ENCODE measurements around the gene ASB3.
"Not testable (repeated sequence)": the region's sequence is repeated elsewhere in the genome, so short reads cannot be mapped to it uniquely, and the experiment has no call there.

The ASB3 gene

GRCh38 chr2:53668624-53669026, 118.1 kb downstream of the ASB3 start:
- Histone ChIP-seq H3K27ac (ENCODE audit: insufficient read depth, low read depth, low read length, poor library complexity, severe bottlenecking) (no peak overlapping the region), H3K4me3 (ENCODE audit: insufficient read depth, low read depth, low read length) (no peak overlapping the region), H3K36me3 (ENCODE audit: control insufficient read depth, insufficient read depth, low read length) (no peaks in the 10 kb centered on the region), H3K27me3 (ENCODE audit: control insufficient read depth, insufficient read depth, low read length, poor library complexity, severe bottlenecking) (no peaks in the 10 kb centered on the region), H3K9me3 (ENCODE audit: control insufficient read depth, low read length) (no peaks in the 10 kb centered on the region), H3K4me1 (ENCODE audit: control insufficient read depth, insufficient read depth, low read length) (no peaks in the 10 kb centered on the region)
- WGBS, 2 experiments: 91 to 96% methylated on average over 3 of the region's 3 CpGs

- WGBS, 2 experiments: 84 to 87% methylated on average over 3 to 5 of the region's 5 CpGs
- H3K4me1 ChIP-seq (ENCODE audit: control insufficient read depth, insufficient read depth, low read length); H3K9me3 ChIP-seq (ENCODE audit: control insufficient read depth, low read length); H3K4me3 ChIP-seq (ENCODE audit: insufficient read depth, low read depth, low read length); H3K27ac ChIP-seq (ENCODE audit: insufficient read depth, low read depth, low read length, poor library complexity, severe bottlenecking); H3K27me3 ChIP-seq (ENCODE audit: control insufficient read depth, insufficient read depth, low read length, poor library complexity, severe bottlenecking); H3K36me3 ChIP-seq (ENCODE audit: control insufficient read depth, insufficient read depth, low read length): not testable (repeated sequence)
These were observed 119.6 kb downstream of the ASB3 start for GRCh38 chr2:53667130-53667529.

GRCh38 chr2:53660886-53661285, 125.9 kb downstream of the ASB3 start:
- 98 to 100% methylated on average over 2 of the region's 2 CpGs for WGBS, 2 experiments
- Histone ChIP-seq H3K9me3 (ENCODE audit: control insufficient read depth, low read length) (no peaks in the 10 kb centered on the region), H3K27ac (ENCODE audit: insufficient read depth, low read depth, low read length, poor library complexity, severe bottlenecking) (no peak overlapping the region), H3K27me3 (ENCODE audit: control insufficient read depth, insufficient read depth, low read length, poor library complexity, severe bottlenecking) (no peaks in the 10 kb centered on the region), H3K4me3 (ENCODE audit: insufficient read depth, low read depth, low read length) (no peak overlapping the region), H3K36me3 (ENCODE audit: control insufficient read depth, insufficient read depth, low read length) (no peaks in the 10 kb centered on the region), H3K4me1 (ENCODE audit: control insufficient read depth, insufficient read depth, low read length) (no peaks in the 10 kb centered on the region)

- H3K9me3 ChIP-seq (ENCODE audit: control insufficient read depth, low read length): not testable (repeated sequence)
These were observed 128.3 kb downstream of the ASB3 start for GRCh38 chr2:53658474-53658873.

GRCh38 chr2:53655256-53655655, 131.5 kb downstream of the ASB3 start:
- Histone ChIP-seq H3K9me3 (ENCODE audit: control insufficient read depth, low read length) (no peaks in the 10 kb centered on the region), H3K27ac (ENCODE audit: insufficient read depth, low read depth, low read length, poor library complexity, severe bottlenecking) (no peak overlapping the region), H3K4me1 (ENCODE audit: control insufficient read depth, insufficient read depth, low read length) (no peaks in the 10 kb centered on the region), H3K4me3 (ENCODE audit: insufficient read depth, low read depth, low read length) (no peak overlapping the region), H3K27me3 (ENCODE audit: control insufficient read depth, insufficient read depth, low read length, poor library complexity, severe bottlenecking) (no peaks in the 10 kb centered on the region), H3K36me3 (ENCODE audit: control insufficient read depth, insufficient read depth, low read length) (no peaks in the 10 kb centered on the region)
- no CpG with 5 or more reads among the region's 1 CpG for WGBS, 2 experiments

More at GRCh38 chr2:53658474-53658873, 128.3 kb downstream of the ASB3 start:
- H3K36me3 ChIP-seq (ENCODE audit: control insufficient read depth, insufficient read depth, low read length); H3K27ac ChIP-seq (ENCODE audit: insufficient read depth, low read depth, low read length, poor library complexity, severe bottlenecking); H3K27me3 ChIP-seq (ENCODE audit: control insufficient read depth, insufficient read depth, low read length, poor library complexity, severe bottlenecking); H3K4me1 ChIP-seq (ENCODE audit: control insufficient read depth, insufficient read depth, low read length); H3K4me3 ChIP-seq (ENCODE audit: insufficient read depth, low read depth, low read length): not testable (repeated sequence)
- 81 to 85% methylated on average over 4 of the region's 4 CpGs for WGBS, 2 experiments

GRCh38 chr2:53654396-53654795, 132.4 kb downstream of the ASB3 start:
- no peak overlapping the region for H3K4me3 ChIP-seq (ENCODE audit: insufficient read depth, low read depth, low read length)
- no peak overlapping the region for H3K27ac ChIP-seq (ENCODE audit: insufficient read depth, low read depth, low read length, poor library complexity, severe bottlenecking)
- H3K4me1 ChIP-seq (ENCODE audit: control insufficient read depth, insufficient read depth, low read length): no peaks in the 10 kb centered on the region
- H3K36me3 ChIP-seq (ENCODE audit: control insufficient read depth, insufficient read depth, low read length): no peaks in the 10 kb centered on the region
- no peaks in the 10 kb centered on the region for H3K9me3 ChIP-seq (ENCODE audit: control insufficient read depth, low read length)
- no peaks in the 10 kb centered on the region for H3K27me3 ChIP-seq (ENCODE audit: control insufficient read depth, insufficient read depth, low read length, poor library complexity, severe bottlenecking)

- no peaks in the 10 kb centered on the region for H3K4me1 ChIP-seq (ENCODE audit: control insufficient read depth, insufficient read depth, low read length)
- no peaks in the 10 kb centered on the region for H3K36me3 ChIP-seq (ENCODE audit: control insufficient read depth, insufficient read depth, low read length)
- no peaks in the 10 kb centered on the region for H3K9me3 ChIP-seq (ENCODE audit: control insufficient read depth, low read length)
- H3K4me3 ChIP-seq (ENCODE audit: insufficient read depth, low read depth, low read length): no peak overlapping the region
- WGBS, 2 experiments: 95 to 100% methylated on average over 2 of the region's 2 CpGs
- H3K27ac ChIP-seq (ENCODE audit: insufficient read depth, low read depth, low read length, poor library complexity, severe bottlenecking): no peak overlapping the region
- no peaks in the 10 kb centered on the region for H3K27me3 ChIP-seq (ENCODE audit: control insufficient read depth, insufficient read depth, low read length, poor library complexity, severe bottlenecking)
These were observed 134.6 kb downstream of the ASB3 start for GRCh38 chr2:53652131-53652530.

- WGBS, 2 experiments: 89 to 95% methylated on average over 2 of the region's 2 CpGs
- Histone ChIP-seq H3K4me1 (ENCODE audit: control insufficient read depth, insufficient read depth, low read length) (peaks cover under 1% of the 10 kb centered on the region), H3K27me3 (ENCODE audit: control insufficient read depth, insufficient read depth, low read length, poor library complexity, severe bottlenecking) (no peaks in the 10 kb centered on the region), H3K9me3 (ENCODE audit: control insufficient read depth, low read length) (no peaks in the 10 kb centered on the region), H3K36me3 (ENCODE audit: control insufficient read depth, insufficient read depth, low read length) (no peaks in the 10 kb centered on the region), H3K4me3 (ENCODE audit: insufficient read depth, low read depth, low read length) (no peak overlapping the region), H3K27ac (ENCODE audit: insufficient read depth, low read depth, low read length, poor library complexity, severe bottlenecking) (no peak overlapping the region)
These were observed 140.0 kb downstream of the ASB3 start for GRCh38 chr2:53646788-53647187.

- H3K4me1 ChIP-seq (ENCODE audit: control insufficient read depth, insufficient read depth, low read length): peaks cover 4% of the 10 kb centered on the region
- H3K9me3 ChIP-seq (ENCODE audit: control insufficient read depth, low read length): no peaks in the 10 kb centered on the region
- WGBS, 2 experiments: 44 to 46% methylated on average over 7 of the region's 7 CpGs
- H3K27ac ChIP-seq (ENCODE audit: insufficient read depth, low read depth, low read length, poor library complexity, severe bottlenecking): no peak overlapping the region
- H3K4me3 ChIP-seq (ENCODE audit: insufficient read depth, low read depth, low read length): no peak overlapping the region
- H3K27me3 ChIP-seq (ENCODE audit: control insufficient read depth, insufficient read depth, low read length, poor library complexity, severe bottlenecking): no peaks in the 10 kb centered on the region
- H3K36me3 ChIP-seq (ENCODE audit: control insufficient read depth, insufficient read depth, low read length): no peaks in the 10 kb centered on the region
These were observed 145.5 kb downstream of the ASB3 start for GRCh38 chr2:53641290-53641689.

- Histone ChIP-seq H3K27me3 (ENCODE audit: control insufficient read depth, insufficient read depth, low read length, poor library complexity, severe bottlenecking) (no peaks in the 10 kb centered on the region), H3K4me1 (ENCODE audit: control insufficient read depth, insufficient read depth, low read length) (peaks cover 4% of the 10 kb centered on the region)
- WGBS, 2 experiments: 96 to 97% methylated on average over 3 of the region's 3 CpGs
These were observed 146.3 kb downstream of the ASB3 start for GRCh38 chr2:53640466-53640865.

GRCh38 chr2:53636596-53636995, 150.2 kb downstream of the ASB3 start:
- WGBS, 2 experiments: 94 to 95% methylated on average over 6 of the region's 6 CpGs
- H3K9me3 ChIP-seq (ENCODE audit: control insufficient read depth, low read length): no peaks in the 10 kb centered on the region
- H3K4me1 ChIP-seq (ENCODE audit: control insufficient read depth, insufficient read depth, low read length): peaks cover 1% of the 10 kb centered on the region
- H3K27ac ChIP-seq (ENCODE audit: insufficient read depth, low read depth, low read length, poor library complexity, severe bottlenecking): no peak overlapping the region
- no peaks in the 10 kb centered on the region for H3K27me3 ChIP-seq (ENCODE audit: control insufficient read depth, insufficient read depth, low read length, poor library complexity, severe bottlenecking)
- H3K36me3 ChIP-seq (ENCODE audit: control insufficient read depth, insufficient read depth, low read length): no peaks in the 10 kb centered on the region
- no peak overlapping the region for H3K4me3 ChIP-seq (ENCODE audit: insufficient read depth, low read depth, low read length)

More at GRCh38 chr2:53640466-53640865, 146.3 kb downstream of the ASB3 start:
- no peak overlapping the region for H3K4me3 ChIP-seq (ENCODE audit: insufficient read depth, low read depth, low read length)
- no peaks in the 10 kb centered on the region for H3K9me3 ChIP-seq (ENCODE audit: control insufficient read depth, low read length)
- no peak overlapping the region for H3K27ac ChIP-seq (ENCODE audit: insufficient read depth, low read depth, low read length, poor library complexity, severe bottlenecking)
- H3K36me3 ChIP-seq (ENCODE audit: control insufficient read depth, insufficient read depth, low read length): no peaks in the 10 kb centered on the region

Measured in ectodermal cell (in vitro differentiated cells).